Caco-2 (cell line): ENCODE measurements around the gene GPR25. TPM values are rescaled to one million over a fixed set of nuclear protein-coding genes. Genes with fewer than 3 reads are reported as not detected.

Experiments
- BruUV-seq: library from RNA; stranded (reverse); fragments of 400-500 nt; replicated peaks from 2 replicates; lab custom pipeline; 2021; lab: Mats Ljungman, UMichigan
- CTCF ChIA-PET: fragments of 300-600 bp; sonication (Branson Sonifier 250); formaldehyde crosslinking; loops from one replicate; lab custom pipeline; 2022; ENCODE audit warnings: antibody characterized with exemption; lab: Charles Lee
- POLR2A ChIA-PET: fragments of 300-600 bp; sonication (Branson Sonifier 250); formaldehyde crosslinking; loops from one replicate; lab custom pipeline; 2022; ENCODE audit warnings: antibody characterized with exemption; lab: Charles Lee
- DNase-seq, 2 experiments: peaks; one replicate each; pipeline versions ENCODE4 v3.0.0 to v3.0.0-alpha.2; 2020 to 2022
- H3K27me3 ChIP-seq: replicated peaks from 2 replicates; pipeline ENCODE4 v1.6.0; 2011; ENCODE audit warnings: low read length; ENCODE audit not compliant: control insufficient read depth, insufficient read depth
- H3K36me3 ChIP-seq: 2 replicates; pipeline ENCODE4 v1.5.1; 2011; ENCODE audit warnings: low read length; ENCODE audit not compliant: control insufficient read depth, insufficient read depth
- H3K4me1 ChIP-seq: fragments of 250-450 bp; sonication (Bioruptor Pico); 2 replicates; pipeline ENCODE4 v1.5.1; 2020; ENCODE audit warnings: mild to moderate bottlenecking
- H3K4me3 ChIP-seq: 2 replicates; pipeline ENCODE4 v1.5.1; 2011; ENCODE audit warnings: low read depth, mild to moderate bottlenecking, control low read depth, low read length
- H3K9me3 ChIP-seq: fragments of 250-450 bp; sonication (Bioruptor Pico); 2 replicates; pipeline ENCODE4 v1.5.1; 2020; ENCODE audit warnings: mild to moderate bottlenecking, moderate library complexity
- H3K27ac Mint-ChIP-seq: one replicate; pipeline ENCODE4 v1.8.0; 2022; ENCODE audit warnings: mixed read lengths; ENCODE audit not compliant: unreplicated experiment
- H3K27me3 Mint-ChIP-seq: one replicate; pipeline ENCODE4 v1.8.0; 2022; ENCODE audit warnings: mixed read lengths; ENCODE audit not compliant: insufficient read depth, unreplicated experiment
- H3K36me3 Mint-ChIP-seq: one replicate; pipeline ENCODE4 v1.8.0; 2022; ENCODE audit warnings: mild to moderate bottlenecking, mixed read lengths; ENCODE audit not compliant: insufficient read depth, unreplicated experiment
- H3K4me1 Mint-ChIP-seq: one replicate; pipeline ENCODE4 v1.8.0; 2022; ENCODE audit warnings: low read depth, mixed read lengths; ENCODE audit not compliant: unreplicated experiment
- H3K4me3 Mint-ChIP-seq: one replicate; pipeline ENCODE4 v1.8.0; 2022; ENCODE audit warnings: mild to moderate bottlenecking, moderate library complexity, mixed read lengths; ENCODE audit not compliant: unreplicated experiment
- H3K9me3 Mint-ChIP-seq: one replicate; pipeline ENCODE4 v1.8.0; 2022; ENCODE audit warnings: mixed read lengths; ENCODE audit not compliant: unreplicated experiment
- CTCF ChIP-seq, 2 experiments: fragments of 200-600 bp in 1 of 2; IDR thresholded peaks; 1 replicate in 1 of 2; 2 replicates in 1 of 2; pipeline versions ENCODE4 v1.5.1 to v1.8.0; 2011 to 2022; ENCODE audit warnings: antibody characterized with exemption in 1 of 2, control low read depth in 1 of 2, inconsistent platforms in 1 of 2, low read depth in 1 of 2, low read length in 1 of 2, mild to moderate bottlenecking in 1 of 2, moderate library complexity in 1 of 2; ENCODE audit not compliant: insufficient read depth in 1 of 2, severe bottlenecking in 1 of 2, unreplicated experiment in 1 of 2
- intact Hi-C: fragments of 100-400 bp; cut with micrococcal nuclease; formaldehyde crosslinking; loops from one replicate; pipeline ENCODE4 v1.10.0; 2022; ENCODE audit not compliant: unreplicated experiment
- total RNA-seq: library from RNA; stranded (reverse); gene quantifications from 2 replicates; pipeline ENCODE4 v1.2.3, GENCODE V29; 2022

The GPR25 gene
- total RNA-seq, 1 experiment from 2014 or later = not detected

DNA sequence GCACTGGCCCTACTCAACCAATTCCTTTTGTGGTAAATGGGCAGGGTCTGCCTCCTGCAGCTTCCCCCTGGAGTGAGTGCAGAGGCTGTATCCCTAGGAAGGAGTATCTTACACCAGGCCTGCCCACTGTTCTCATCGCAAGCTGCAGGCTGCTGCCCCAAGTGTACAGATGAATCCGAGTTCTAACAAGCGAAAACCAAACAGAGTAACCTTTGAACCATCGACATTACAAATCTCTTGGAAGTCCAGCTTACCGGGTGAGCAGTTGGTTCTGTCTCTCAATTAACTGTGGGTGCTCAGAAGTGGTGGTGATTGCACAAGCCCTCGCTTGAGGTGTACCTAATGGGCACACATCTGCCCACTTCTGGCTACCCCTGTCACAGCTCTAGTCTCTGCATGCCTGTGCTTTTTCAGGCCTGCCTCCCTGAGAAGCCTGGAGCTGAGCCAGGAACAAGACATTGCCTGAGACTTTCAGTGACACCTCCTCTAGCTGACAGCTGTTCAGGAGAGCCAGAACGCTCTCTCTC, 44.6 kb downstream of the GPR25 start:
- Mint-ChIP-seq H3K9me3 (no peaks in the 10 kb centered on the region), H3K36me3 (peaks cover 54% of the 10 kb centered on the region), H3K4me1 (peaks cover 10% of the 10 kb centered on the region), H3K27ac (peak overlapping the region; percentile 75), H3K27me3 (no peaks in the 10 kb centered on the region), H3K4me3 (no peak overlapping the region)
- no peak overlapping the region for H3K4me3 ChIP-seq
- CTCF ChIA-PET = interaction anchor here (1.0 to 1.1 kb wide), 3 partner anchors 26 to 55 kb away, joined by 3 to 7 read pairs (median 3); no protein-coding TSS in a partner anchor
- H3K9me3 ChIP-seq = no peaks in the 10 kb centered on the region
- no peak for TF ChIP-seq CTCF (IDR thresholded peaks at IDR 0.05; ENCODE audit: insufficient read depth in 1 of 2, low read depth in 1 of 2, low read length in 1 of 2, severe bottlenecking in 1 of 2, unreplicated experiment in 1 of 2)
- peak in 1 of 2 experiments; percentile 43 for DNase-seq
- H3K36me3 ChIP-seq = peaks cover 3% of the 10 kb centered on the region
- no TSS peak for BruUV-seq
- H3K4me1 ChIP-seq = peaks cover 7% of the 10 kb centered on the region
- intact Hi-C loops = loop anchor here (2.0 kb wide), 1 partner anchor 27 kb away; no protein-coding TSS in a partner anchor
- POLR2A ChIA-PET = interaction anchor here (0.6 to 1.0 kb wide), 2 partner anchors 21 to 330 kb away, joined by 3 to 5 read pairs; no protein-coding TSS in a partner anchor
- H3K27me3 ChIP-seq = no peaks in the 10 kb centered on the region

- Mint-ChIP-seq H3K36me3 (peaks cover 48% of the 10 kb centered on the region), H3K4me1 (peaks cover 10% of the 10 kb centered on the region), H3K27me3 (no peaks in the 10 kb centered on the region), H3K9me3 (no peaks in the 10 kb centered on the region), H3K27ac (no peak overlapping the region), H3K4me3 (no peak overlapping the region)
- Histone ChIP-seq H3K36me3 (0 out of 2 replicates have a peak, but pooled peaks cover 3% of the 10 kb centered on the region), H3K9me3 (no peaks in the 10 kb centered on the region), H3K4me1 (peaks cover 7% of the 10 kb centered on the region), H3K27me3 (no peaks in the 10 kb centered on the region), H3K4me3 (no peak overlapping the region)
- no peak for TF ChIP-seq CTCF (IDR thresholded peaks at IDR 0.05; ENCODE audit: insufficient read depth in 1 of 2, low read depth in 1 of 2, low read length in 1 of 2, severe bottlenecking in 1 of 2, unreplicated experiment in 1 of 2)
- intact Hi-C loops = no loop called here
- no peak for DNase-seq
- POLR2A ChIA-PET = interaction anchor here (1.0 kb wide), 1 partner anchor 21 kb away, joined by 5 read pairs; no protein-coding TSS in a partner anchor
- BruUV-seq = no TSS peak
- CTCF ChIA-PET = interaction anchor here (1.0 to 1.1 kb wide), 3 partner anchors 27 to 54 kb away, joined by 3 to 7 read pairs (median 3); no protein-coding TSS in a partner anchor
These were observed 45.2 kb downstream of the GPR25 start for GRCh38 chr1:200918006-200918405.

GRCh38 chr1:200919386-200919785, 46.6 kb downstream of the GPR25 start:
- no peaks in the 10 kb centered on the region for H3K9me3 ChIP-seq
- TF ChIP-seq CTCF (IDR thresholded peaks at IDR 0.05; ENCODE audit: insufficient read depth in 1 of 2, low read depth in 1 of 2, low read length in 1 of 2, severe bottlenecking in 1 of 2, unreplicated experiment in 1 of 2) = no peak
- Mint-ChIP-seq H3K36me3 (peaks cover 34% of the 10 kb centered on the region), H3K27ac (no peak overlapping the region), H3K27me3 (no peaks in the 10 kb centered on the region), H3K4me1 (peaks cover 10% of the 10 kb centered on the region), H3K4me3 (no peak overlapping the region), H3K9me3 (no peaks in the 10 kb centered on the region)
- no peaks in the 10 kb centered on the region for H3K36me3 ChIP-seq
- no TSS peak for BruUV-seq
- POLR2A ChIA-PET = no interaction called here
- no peak overlapping the region for H3K4me3 ChIP-seq
- CTCF ChIA-PET = no interaction called here
- peaks cover 18% of the 10 kb centered on the region for H3K4me1 ChIP-seq
- intact Hi-C loops = no loop called here
- no peak for DNase-seq
- no peaks in the 10 kb centered on the region for H3K27me3 ChIP-seq
